Activated CD4-positive, CD25-positive, alpha-beta regulatory T cell (primary cell): ENCODE results near the gene LZTR1.
"Not testable (repeated sequence)": the region's sequence is repeated elsewhere in the genome, so short reads cannot be mapped to it uniquely, and the experiment has no call there.

Source experiments
- DNase-seq, 4 experiments: peaks; one replicate each; lab custom pipeline; 2025; lab: John Stamatoyannopoulos, UW

The LZTR1 gene

GRCh38 chr22:20996598-20997535 is 14.8 kb downstream of the LZTR1 start:
- DNase-seq: no peak

- no peak for DNase-seq
Observed at GRCh38 chr22:20997536-20998257, 15.6 kb downstream of the LZTR1 start.

- DNase-seq: no peak
Observed at GRCh38 chr22:20998411-20999336, 16.6 kb downstream of the LZTR1 start.

DNA sequence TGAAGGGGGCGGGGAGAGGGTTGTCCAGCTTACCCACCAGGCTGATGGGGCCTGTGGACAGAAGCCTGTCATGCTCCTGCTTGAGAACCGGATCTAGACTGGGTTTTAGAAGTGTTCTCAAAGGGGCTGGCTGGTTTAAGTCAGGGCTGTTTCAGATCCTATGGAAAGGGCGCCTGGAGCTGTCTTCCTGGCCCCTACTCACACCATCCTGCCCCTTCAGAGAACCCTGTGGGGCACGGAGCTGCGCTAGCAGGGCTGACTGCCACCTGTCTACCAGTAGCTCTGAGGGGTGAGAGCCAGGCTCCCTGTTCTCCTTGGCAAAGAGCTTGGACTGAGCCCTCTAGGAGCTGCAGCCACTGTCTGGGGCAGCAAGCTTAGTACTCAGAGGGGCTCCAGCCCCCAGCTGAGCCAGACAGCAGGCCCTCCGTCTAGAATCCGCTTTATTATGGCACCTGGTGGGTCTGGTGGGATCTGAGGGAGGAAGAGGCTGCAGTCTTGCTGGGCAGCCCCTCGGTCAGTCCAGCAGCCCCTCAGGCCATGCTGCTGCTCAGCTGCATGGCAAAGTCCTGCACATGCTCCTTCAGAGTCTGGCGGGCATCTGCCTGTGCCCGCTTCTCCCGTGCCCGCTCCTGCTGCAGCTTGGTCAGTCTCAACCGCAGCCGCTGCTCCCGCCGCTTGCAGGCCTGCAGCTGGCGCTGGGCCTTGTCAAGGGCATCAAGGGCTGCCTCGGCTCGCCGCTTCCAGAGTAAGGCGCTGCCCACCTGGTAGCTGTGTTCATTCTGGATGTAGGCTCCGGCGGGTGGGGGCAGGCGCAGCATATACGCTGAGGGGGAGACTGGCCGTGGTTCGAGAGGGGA is 17.5 kb downstream of the LZTR1 start:
- no peak for DNase-seq

GRCh38 chr22:21000207-21000986 is 18.3 kb downstream of the LZTR1 start:
- no peak for DNase-seq

DNA sequence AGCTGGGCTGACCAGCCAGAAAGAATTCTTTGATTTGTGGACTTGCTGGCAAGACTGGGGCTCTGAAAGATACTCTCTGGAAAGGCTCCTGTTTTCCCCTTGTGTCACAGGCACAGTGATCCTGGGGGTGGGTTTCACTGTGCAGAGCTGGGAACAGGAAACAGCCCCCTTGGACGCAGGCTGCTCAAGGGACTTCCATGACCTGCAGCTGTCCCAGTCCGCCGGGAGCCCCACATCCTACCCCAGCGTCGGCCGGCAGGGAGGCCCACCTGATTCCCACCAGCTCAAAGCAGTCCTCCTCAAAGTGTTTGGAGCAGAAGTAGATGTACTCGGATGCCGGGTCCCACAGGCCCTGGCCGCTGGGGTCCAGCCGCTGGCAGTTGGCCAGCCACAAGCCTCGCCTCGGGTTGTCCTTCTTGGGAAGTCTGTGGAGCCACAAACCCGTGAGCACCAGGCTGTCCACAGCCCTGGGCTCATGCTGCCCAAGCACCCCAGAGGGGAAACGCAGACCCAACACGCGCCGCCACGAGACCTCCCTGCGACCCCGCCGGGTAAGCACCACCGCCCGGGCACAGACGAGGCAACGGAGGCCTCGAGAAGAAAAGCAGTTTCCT is 19.0 kb downstream of the LZTR1 start:
- no peak for DNase-seq

- DNase-seq: peak; percentile 91 to 96 (median 94)
Observed at GRCh38 chr22:21001601-21002325, 19.7 kb downstream of the LZTR1 start, which contains the start of gene THAP7. THAP7 (minus strand) TSS chr22:21002118; CDS start chr22:21001911, 207 bp downstream.

- no peak for DNase-seq
Observed at GRCh38 chr22:21003782-21004181, 21.7 kb downstream of the LZTR1 start.

DNA sequence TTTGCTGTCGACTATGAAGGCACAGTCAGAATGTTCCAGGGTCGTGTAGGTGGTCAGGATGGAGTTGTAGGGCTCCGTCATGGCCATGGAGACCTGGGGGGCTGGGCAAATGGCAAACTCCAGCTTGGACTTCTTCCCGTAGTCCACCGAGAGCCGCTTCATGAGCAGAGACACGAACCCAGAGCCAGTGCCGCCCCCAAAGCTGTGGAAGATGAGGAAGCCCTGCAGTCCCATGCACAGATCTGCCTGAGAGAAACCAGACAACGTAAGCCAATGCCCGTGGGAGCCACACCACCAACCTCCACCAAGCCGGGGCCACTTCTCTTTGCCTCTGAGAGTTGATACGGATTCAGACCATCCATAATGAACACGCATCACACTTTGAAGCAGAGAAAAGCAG is 27.1 kb downstream of the LZTR1 start:
- not testable (repeated sequence) for DNase-seq

- DNase-seq: no peak
Observed at GRCh38 chr22:21009638-21010425, 27.7 kb downstream of the LZTR1 start.

DNA sequence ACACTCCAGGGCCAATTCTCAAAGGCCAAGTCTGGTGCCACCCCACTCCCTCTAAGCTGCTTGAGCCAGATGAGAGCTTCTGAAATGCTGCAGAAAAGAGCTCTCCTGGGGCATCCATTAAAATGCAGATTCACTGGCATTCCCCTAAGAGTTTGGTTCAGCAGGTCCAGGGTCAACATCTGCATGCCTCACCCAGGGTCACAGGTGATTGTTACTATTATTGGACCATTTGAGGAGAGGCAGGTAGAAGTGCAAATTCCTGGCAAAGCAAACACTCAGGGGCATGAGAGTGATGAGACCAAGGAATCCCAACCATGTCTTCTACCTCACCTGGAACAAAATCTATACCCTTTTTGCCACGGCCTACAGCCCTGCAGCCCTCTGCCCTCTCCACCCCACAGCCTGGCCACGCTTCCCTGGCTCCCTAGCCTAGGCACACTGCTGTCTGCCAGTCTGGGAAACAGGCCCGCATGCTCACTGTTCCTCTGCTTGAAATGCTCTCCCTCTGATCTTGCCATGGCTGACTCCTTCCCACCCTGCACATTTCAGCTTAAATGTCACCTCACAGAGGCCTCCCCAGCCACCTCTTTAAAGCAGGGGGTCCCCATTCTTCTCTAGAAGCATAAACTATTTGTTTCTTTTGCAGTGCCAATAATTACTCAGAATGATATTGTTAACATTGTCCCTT is 28.5 kb downstream of the LZTR1 start:
- DNase-seq: no peak

DNA sequence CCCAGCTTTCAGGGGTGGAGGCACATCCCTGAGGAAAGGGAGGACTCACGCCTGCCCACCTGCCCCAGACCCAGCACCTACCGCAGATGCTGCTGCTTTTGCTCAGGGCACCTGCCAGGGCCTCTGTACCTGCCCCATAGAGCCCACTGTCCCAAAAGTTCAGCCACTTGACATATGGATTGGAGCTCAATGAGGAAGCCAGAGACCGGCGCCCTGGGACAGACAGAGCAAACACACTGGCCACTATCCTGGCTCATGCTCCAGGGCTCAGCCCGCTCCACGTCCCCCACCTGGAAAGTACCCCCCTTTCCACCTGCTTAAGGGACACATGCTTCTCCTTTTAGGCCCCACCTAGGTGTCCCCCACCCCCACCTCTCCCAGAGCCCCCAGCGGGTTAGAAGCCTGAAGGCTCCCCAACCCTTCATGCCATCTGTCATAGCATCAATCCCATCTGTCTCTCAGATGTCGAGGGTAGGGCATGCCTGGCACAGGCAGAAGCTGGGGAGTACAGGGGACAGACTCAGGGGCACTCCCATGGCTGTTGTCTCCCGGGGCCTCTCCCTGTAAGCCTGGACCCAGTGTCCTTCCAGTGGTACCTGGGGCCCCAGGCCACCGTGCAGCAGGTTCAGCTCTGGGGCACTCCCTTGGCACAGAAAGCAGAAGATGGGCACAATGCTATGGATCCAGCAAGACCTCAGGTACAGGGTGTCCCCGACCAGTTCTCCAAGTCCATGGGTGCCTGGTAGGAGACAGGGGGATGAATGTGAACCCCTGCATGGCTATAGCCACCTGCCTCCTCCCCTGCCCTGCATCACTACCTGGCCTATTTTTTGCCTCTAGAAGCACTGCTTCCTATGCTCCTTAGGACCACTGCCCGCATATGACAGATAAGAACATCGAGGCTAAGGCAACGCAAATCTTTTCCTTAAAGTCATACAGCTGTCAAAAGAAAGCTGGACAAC is 30.6 kb downstream of the LZTR1 start:
- DNase-seq: no peak

- no peak for DNase-seq
Observed at GRCh38 chr22:21013657-21014201, 31.6 kb downstream of the LZTR1 start.

GRCh38 chr22:21014202-21014725 is 32.2 kb downstream of the LZTR1 start:
- peak; percentile 55 to 77 (median 71) for DNase-seq

- no peak for DNase-seq
Observed at GRCh38 chr22:21014726-21015465, 32.8 kb downstream of the LZTR1 start, which contains the start of gene P2RX6. P2RX6 (plus strand) TSS chr22:21015165; CDS start chr22:21015175, 10 bp downstream.
